Ureter (tissue), 1 donor: ENCODE results near the gene FBLN1. TPM values are rescaled to one million over a fixed set of nuclear protein-coding genes. Genes with fewer than 3 reads are reported as not detected.
"Not testable (repeated sequence)": the region's sequence is repeated elsewhere in the genome, so short reads cannot be mapped to it uniquely, and the experiment has no call there.

ENCODE experiments used
- DNase-seq: peaks from one replicate; pipeline ENCODE4 v3.0.0-alpha.2; 2020; ENCODE audit warnings: low spot score
- total RNA-seq: library from RNA; stranded (reverse); gene quantifications from one replicate; pipeline ENCODE4 v1.2.4, GENCODE V29; 2023
- donor health status: DM: yes; HTN: yes; CAD: no.

The FBLN1 gene
- total RNA-seq, 1 donor from 2014 or later: 286 TPM

GRCh38 chr22:45476814-45477213 is 25.9 kb upstream of the FBLN1 start:
- no peak for DNase-seq

- DNase-seq: no peak
These were observed 25.1 kb upstream of the FBLN1 start for GRCh38 chr22:45477366-45478107.

DNA sequence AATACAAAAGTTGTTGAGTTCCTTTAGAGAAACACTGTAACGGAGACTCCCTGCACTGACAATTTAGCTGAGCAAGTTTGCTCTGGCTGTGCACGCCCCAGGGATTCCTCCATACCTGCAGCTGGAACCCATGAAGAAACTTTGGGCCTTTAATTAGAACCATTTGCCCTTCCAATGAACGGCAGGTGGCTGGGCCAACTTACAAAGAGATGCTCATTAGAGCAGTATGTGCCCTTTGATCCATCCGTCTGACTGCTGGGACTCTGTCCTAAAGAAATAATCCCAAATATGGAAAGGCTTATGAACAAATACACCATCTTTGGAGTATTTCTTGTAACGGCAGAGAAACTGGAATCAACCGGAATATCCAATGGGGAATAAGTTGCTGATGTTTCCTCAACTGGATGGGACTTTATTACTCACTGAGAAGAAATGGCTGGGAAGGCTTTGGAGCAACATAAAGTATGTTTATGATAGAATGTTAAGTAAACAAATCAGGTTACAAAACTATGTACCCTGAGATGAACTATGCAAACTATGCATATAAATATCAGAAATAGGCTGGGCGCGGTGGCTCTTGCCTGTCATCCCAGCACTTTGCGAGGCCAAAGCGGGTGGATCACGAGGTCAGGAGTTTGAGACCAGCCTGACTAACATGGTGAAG is 24.4 kb upstream of the FBLN1 start:
- no peak for DNase-seq

- no peak for DNase-seq
These were observed 22.0 kb upstream of the FBLN1 start for GRCh38 chr22:45480717-45481116.

DNA sequence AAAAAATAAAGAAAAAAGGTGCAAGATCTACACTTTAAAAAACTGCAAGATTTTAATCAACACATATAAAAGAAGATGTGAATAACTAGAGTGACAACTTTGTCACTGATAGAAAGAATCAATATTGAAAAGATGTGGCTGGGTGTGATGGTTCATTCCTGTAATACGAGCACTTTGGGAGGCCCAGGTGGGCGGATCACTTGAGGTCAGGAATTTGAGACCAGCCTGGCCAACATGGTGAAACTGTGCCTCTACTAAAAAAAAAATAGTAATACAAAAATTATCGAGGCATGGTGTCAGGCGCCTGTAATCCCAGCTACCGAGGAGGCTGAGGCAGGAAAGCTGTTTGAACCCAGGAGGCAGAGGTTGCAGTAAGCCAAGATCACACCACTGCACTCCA is 21.0 kb upstream of the FBLN1 start:
- DNase-seq: no peak

GRCh38 chr22:45482169-45482568 is 20.5 kb upstream of the FBLN1 start:
- no peak for DNase-seq

GRCh38 chr22:45483319-45483718 is 19.4 kb upstream of the FBLN1 start:
- DNase-seq: no peak

DNA sequence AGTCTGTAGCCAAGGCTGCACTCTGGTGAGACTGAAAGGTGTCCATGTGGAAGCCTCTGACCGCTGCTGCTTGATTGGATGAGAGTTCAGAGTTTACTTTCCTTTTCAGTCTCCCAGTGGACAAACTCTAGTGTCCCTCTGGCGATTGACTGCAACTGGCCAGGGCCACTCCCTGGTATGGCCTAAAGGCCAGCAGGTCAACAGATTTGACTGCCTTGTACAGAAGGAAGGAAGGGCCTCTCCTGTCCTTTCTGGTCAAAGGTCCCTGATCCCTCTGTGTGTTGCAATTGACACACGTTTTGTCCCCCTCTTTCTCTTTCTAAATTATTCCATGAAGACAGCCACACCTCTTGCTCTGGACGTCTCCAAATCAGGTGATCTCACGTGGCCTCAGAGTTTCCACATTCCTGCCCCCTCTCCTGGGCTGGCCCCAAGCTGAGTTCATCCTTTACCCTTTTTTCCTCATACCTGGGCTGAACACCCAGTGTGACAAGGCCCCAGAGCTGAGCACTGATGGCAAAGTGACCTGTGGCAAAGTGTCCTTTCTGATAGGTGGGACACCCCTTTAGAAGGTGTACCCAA is 18.7 kb upstream of the FBLN1 start:
- DNase-seq: no peak

DNA sequence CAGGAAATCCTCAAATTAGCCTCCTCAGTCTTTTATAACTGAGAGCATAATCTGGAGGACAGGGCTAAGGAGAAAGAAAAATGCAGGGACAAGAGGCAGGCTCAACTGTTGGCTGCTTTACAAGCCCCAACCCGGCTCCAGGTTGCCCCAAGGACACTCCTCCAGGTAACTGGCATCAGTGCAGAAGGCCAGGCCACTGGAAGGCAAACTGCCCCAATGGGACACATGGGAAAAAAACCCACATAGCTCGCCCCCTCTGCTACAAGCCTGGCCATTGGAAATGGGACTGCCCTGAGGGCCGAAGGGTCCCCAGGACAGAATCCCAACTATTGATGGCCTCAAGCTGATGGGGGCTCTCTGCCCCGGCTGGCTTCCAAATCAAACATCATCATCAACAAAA is 17.9 kb upstream of the FBLN1 start:
- no peak for DNase-seq

- DNase-seq: no peak
These were observed 17.4 kb upstream of the FBLN1 start for GRCh38 chr22:45485261-45485660.

DNA sequence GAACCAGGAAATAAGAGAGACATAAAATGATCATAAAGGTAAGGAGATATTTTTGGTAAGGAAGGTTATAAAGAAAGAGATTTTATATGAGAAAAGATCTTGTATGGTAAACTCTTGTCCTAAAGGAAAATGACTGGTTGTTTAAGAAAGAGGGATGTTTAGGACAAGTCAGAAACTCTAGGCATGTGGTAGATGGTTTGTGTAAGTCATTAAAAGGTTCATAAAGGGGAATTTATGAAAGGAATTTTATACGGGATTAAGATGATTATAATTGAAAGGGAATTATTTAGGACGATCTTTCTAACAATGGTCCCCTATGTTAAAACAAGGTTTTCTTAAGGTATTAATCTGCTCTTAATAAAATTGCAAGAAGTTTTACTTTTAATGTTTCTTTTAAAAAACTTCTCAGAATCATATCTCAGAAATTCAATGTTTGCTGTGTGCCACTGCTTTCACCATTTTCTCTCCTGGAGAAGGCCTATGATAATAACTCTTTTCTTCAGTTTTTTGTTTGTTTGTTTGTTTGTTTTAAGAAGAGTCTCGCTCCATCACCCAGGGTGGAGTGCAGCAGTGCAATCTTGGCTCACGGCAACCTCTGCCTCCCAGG is 13.8 kb upstream of the FBLN1 start:
- no peak for DNase-seq

GRCh38 chr22:45490836-45491235 is 11.8 kb upstream of the FBLN1 start:
- no peak for DNase-seq

GRCh38 chr22:45491841-45492240 is 10.8 kb upstream of the FBLN1 start:
- no peak for DNase-seq

GRCh38 chr22:45493286-45493771 is 9.4 kb upstream of the FBLN1 start:
- DNase-seq: no peak

DNA sequence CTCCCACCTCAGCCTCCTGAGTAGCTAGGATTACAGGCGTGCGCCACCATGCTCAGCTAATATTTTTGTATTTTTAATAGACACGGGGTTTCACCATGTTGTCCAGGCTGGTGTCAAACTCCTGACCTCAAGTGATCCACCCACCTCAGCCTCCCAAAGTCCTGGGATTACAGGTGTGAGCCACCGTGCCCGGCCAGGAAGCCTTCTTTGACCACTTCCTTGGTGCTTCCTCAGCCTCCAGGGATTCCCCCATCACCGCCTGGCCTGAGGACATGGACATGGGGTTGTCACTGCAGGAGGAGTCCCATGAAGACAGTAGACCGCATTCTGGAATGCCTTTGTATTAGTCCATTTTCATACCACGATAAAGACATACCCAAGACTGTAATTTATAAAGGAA is 8.4 kb upstream of the FBLN1 start:
- DNase-seq: not testable (repeated sequence)

DNA sequence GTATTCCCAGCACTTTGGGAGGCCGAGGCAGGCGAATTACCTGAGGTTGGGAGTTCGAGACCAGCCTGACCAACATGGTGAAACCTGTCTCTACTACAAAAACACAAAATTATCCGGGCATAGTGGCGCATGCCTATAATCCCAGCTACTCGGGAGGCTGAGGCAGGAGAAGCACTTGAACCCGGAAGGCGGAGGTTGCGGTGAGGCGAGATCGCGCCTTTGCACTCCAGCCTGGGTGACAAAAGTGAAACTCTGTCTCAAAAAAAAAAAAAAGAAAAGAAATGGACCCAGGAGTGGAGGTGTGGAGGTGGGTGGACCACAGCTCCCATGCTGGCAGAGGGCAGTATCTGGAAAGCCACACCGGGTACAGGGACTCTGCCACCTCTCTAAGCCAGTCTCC is 7.1 kb upstream of the FBLN1 start:
- DNase-seq: not testable (repeated sequence)

DNA sequence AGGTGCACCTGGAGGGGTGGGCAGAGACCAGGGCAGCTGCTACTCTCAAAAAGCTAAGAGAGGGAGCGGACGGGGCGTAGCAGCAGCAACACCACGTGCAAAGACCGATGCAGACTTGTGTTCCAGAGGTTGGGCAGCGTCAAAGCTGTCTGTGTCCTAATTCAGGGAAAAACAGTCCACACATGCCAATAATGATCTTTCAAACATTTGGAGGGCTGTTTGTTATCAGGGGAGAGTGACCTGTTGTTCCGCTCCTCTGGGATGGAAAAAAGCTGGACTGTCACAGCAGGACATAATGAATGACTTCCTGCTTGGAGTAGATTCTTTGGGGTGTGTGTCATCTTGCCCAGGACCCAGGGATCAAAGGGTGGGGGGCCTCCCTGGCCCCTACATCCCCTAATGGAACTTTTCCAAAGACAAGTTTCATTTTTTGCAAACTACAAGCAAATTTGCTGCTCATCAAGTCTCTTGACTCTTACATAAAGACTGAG is 6.2 kb upstream of the FBLN1 start:
- no peak for DNase-seq

DNA sequence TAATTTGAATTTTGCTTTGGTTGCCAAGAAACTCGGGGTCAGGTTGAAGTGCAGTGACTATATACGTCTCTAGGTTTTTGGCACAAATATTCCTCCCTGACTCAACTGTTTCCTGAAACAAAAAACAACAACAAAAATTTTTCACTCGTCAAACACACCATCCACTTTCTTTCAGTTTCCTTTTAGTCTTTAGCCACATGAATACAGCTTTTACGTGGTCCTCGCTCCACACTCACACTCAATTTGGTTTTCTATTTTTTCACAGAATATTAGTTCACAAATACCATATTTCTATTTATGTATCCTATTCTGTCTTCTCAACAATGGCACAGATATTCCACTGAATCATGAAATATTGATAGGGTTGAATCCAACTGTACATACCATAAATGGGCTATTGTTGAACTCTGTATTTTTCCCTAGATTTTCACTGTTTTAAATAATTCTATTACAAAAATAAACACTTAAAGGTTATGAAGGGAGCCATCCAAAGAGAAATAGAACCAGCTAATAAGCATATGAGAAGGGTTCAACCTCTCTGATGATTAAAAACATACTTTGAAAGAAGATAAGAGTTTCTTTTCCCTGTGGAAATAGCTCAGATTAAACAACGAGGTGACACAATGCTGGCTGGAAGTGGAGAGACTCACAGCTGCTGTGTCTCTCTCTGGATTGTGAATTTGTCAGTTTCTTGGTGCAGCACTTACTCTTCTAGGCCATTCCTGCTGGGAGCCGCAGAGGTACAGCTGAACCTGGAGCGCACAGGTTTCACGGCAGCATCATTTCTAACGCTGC is 5.1 kb upstream of the FBLN1 start:
- DNase-seq: no peak

DNA sequence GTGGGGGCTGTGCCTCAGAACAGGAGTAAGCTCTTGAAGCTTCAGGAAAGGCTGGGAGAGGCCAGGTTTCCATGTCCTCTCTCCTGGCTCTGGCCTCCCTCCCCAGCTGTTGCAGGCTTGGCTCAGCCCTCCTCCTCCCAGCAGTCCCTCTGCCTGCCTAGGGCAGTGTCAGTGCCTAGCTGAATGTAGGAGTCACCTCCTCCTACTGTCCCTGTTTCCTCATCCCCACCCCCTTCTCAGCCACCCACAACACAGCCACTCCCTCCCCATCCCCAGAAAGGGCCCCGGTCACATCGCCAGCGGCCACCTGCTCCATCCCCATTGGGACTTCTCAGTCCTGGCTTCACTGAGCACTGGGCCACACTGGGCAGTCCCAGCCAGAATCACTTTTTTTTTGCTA is 2.9 kb upstream of the FBLN1 start:
- no peak for DNase-seq

DNA sequence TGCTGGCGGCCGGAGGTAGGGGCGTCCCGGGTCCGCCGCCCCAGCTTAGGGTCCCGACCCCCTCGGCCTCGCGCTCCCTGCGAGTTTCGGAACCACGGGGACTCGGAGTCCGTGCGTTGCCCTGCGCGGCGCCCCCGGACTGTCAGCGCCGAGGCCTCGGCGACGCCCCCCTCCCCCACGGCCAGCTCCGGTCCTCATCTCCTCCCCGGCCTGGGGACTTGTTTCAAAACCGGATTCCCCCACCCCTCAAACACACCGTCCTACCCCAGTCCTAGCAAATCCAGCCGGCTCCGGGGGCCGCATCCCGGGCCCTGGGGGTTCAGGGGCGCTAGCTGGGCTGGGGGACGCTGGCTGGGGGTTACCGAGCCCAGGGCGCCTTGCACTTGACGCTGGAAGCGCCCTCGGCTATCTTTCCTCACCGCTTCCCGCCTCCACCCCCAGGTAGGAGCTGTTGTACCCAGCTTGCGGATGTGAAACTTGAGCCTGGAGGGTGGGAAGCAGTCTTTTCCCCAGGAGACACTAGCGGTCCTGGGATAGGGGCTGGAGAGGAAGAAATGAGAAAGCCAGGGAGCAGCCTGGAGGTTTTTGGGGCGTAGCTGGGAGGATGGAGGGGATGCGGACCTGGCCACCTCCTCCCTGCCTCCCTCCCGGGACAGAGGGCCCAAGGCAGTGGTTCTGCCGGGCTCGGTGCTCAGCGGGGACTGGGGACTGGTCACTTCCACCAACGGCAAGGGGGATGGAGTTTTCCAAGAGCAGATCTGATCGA is 550 bp downstream of the FBLN1 start:
- no peak for DNase-seq

GRCh38 chr22:45503816-45504372 is 1.2 kb downstream of the FBLN1 start:
- DNase-seq: no peak
